Measurements from ENCODE around the gene SUFU. TPM values are rescaled to one million over a fixed set of nuclear protein-coding genes. Genes with fewer than 3 reads are reported as not detected.

The SUFU gene
- total RNA-seq, 1 donor from 2014 or later, result 14.3 TPM

GRCh38 chr10:102554531-102554930 lies 50.8 kb downstream of the SUFU start:
- Histone ChIP-seq H3K27me3 (ENCODE audit: low read depth) (no peaks in the 10 kb centered on the region), H3K9me3 (no peaks in the 10 kb centered on the region), H3K4me3 (no peak overlapping the region), H3K27ac (no peak overlapping the region), H3K4me1 (no peaks in the 10 kb centered on the region), H3K36me3 (peaks cover 21% of the 10 kb centered on the region)
- TF ChIP-seq CTCF (IDR thresholded peaks at IDR 0.05), result no peak
- DNase-seq (no peak), ATAC-seq (no peak)
- intact Hi-C loops (cut with DNase I), result no loop called here

- no peak overlapping the region for H3K27ac ChIP-seq
- no peak for DNase-seq
- peaks cover 12% of the 10 kb centered on the region for H3K36me3 ChIP-seq
- no peaks in the 10 kb centered on the region for H3K4me1 ChIP-seq
- no peak overlapping the region for H3K4me3 ChIP-seq
- no peaks in the 10 kb centered on the region for H3K9me3 ChIP-seq
- no peak for TF ChIP-seq CTCF (IDR thresholded peaks at IDR 0.05)
- intact Hi-C loops (cut with DNase I), result no loop called here
- ATAC-seq, result peak in 1 of 2 donors; percentile 42
- no peaks in the 10 kb centered on the region for H3K27me3 ChIP-seq (ENCODE audit: low read depth)
Measured at GRCh38 chr10:102555781-102556328, 52.1 kb downstream of the SUFU start.

GRCh38 chr10:102557569-102557968 lies 53.8 kb downstream of the SUFU start:
- no peak overlapping the region for H3K4me3 ChIP-seq
- no peak for TF ChIP-seq CTCF (IDR thresholded peaks at IDR 0.05)
- intact Hi-C loops (cut with DNase I), result no loop called here
- H3K36me3 ChIP-seq, result no peaks in the 10 kb centered on the region
- no peaks in the 10 kb centered on the region for H3K27me3 ChIP-seq (ENCODE audit: low read depth)
- no peak overlapping the region for H3K27ac ChIP-seq
- ATAC-seq (no peak), DNase-seq (no peak)
- no peaks in the 10 kb centered on the region for H3K9me3 ChIP-seq
- H3K4me1 ChIP-seq, result no peaks in the 10 kb centered on the region

DNA sequence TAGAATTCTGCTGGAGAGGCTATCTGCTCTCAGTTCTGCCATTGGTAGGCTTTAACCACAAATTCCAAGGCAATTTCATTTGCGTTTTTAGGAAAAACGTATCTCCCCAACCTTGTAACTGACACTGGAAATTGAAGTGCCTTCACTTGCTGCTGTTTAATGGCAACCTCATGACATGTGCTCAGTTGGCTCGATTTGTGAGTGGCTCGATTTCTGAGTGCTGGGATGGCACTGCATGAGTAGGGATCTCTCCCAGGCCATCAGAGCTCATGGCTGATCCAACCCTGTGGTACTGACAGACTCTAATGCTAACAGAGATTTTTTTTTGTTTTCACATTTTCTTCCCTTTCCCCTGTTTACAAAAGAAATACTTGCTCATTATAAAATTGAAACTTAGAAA lies 56.0 kb downstream of the SUFU start:
- H3K4me1 ChIP-seq, result no peaks in the 10 kb centered on the region
- no peaks in the 10 kb centered on the region for H3K27me3 ChIP-seq (ENCODE audit: low read depth)
- H3K27ac ChIP-seq, result no peak overlapping the region
- intact Hi-C loops (cut with DNase I), result no loop called here
- DNase-seq (no peak), ATAC-seq (no peak)
- no peak for TF ChIP-seq CTCF (IDR thresholded peaks at IDR 0.05)
- no peak overlapping the region for H3K4me3 ChIP-seq
- no peaks in the 10 kb centered on the region for H3K9me3 ChIP-seq
- no peaks in the 10 kb centered on the region for H3K36me3 ChIP-seq

GRCh38 chr10:102564209-102564834 lies 60.5 kb downstream of the SUFU start:
- ATAC-seq (no peak), DNase-seq (no peak)
- Histone ChIP-seq H3K4me1 (no peaks in the 10 kb centered on the region), H3K36me3 (no peaks in the 10 kb centered on the region), H3K27ac (no peak overlapping the region), H3K4me3 (no peak overlapping the region), H3K27me3 (ENCODE audit: low read depth) (no peaks in the 10 kb centered on the region), H3K9me3 (no peaks in the 10 kb centered on the region)
- TF ChIP-seq CTCF (IDR thresholded peaks at IDR 0.05), result no peak
- intact Hi-C loops (cut with DNase I), result no loop called here
